ENCODE data around the gene ELMO1. TPM values are rescaled to one million over a fixed set of nuclear protein-coding genes. Genes with fewer than 3 reads are reported as not detected.

The ELMO1 gene
- total and polyA plus RNA-seq, 2 experiments from 2014 or later: 6.5 to 24.9 TPM

- TF ChIP-seq ZNF331 (CRISPR knock-in tag; IDR thresholded peaks at IDR 0.05; ENCODE audit: low read depth) (no peak), ETS1 (IDR thresholded peaks at IDR 0.05) (no peak), JUNB (IDR thresholded peaks at IDR 0.05; ENCODE audit: unreplicated experiment) (no peak), CREB1 (CRISPR knock-in tag; IDR thresholded peaks at IDR 0.05; ENCODE audit: low read depth) (no peak), STAT1 (IDR thresholded peaks at IDR 0.05; ENCODE audit: unreplicated experiment) (no peak), POLR2AphosphoS5 (IDR thresholded peaks at IDR 0.05; ENCODE audit: low read depth) (no peak), ZNF114 (CRISPR knock-in tag; IDR thresholded peaks at IDR 0.05) (no peak), REST (IDR thresholded peaks at IDR 0.05; ENCODE audit: unreplicated experiment) (no peak), EZH2phosphoT487 (IDR thresholded peaks at IDR 0.05; ENCODE audit: unreplicated experiment) (no peak), EZH2 (IDR thresholded peaks at IDR 0.05; ENCODE audit: low read depth, unreplicated experiment) (no peak), NANOG (IDR thresholded peaks at IDR 0.05; ENCODE audit: borderline replicate concordance) (no peak)
- TF ChIP-seq, protein P1, sequence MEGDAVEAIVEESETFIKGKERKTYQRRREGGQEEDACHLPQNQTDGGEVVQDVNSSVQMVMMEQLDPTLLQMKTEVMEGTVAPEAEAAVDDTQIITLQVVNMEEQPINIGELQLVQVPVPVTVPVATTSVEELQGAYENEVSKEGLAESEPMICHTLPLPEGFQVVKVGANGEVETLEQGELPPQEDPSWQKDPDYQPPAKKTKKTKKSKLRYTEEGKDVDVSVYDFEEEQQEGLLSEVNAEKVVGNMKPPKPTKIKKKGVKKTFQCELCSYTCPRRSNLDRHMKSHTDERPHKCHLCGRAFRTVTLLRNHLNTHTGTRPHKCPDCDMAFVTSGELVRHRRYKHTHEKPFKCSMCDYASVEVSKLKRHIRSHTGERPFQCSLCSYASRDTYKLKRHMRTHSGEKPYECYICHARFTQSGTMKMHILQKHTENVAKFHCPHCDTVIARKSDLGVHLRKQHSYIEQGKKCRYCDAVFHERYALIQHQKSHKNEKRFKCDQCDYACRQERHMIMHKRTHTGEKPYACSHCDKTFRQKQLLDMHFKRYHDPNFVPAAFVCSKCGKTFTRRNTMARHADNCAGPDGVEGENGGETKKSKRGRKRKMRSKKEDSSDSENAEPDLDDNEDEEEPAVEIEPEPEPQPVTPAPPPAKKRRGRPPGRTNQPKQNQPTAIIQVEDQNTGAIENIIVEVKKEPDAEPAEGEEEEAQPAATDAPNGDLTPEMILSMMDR (conservative IDR thresholded peaks at IDR 0.05; ENCODE audit: low read depth in 2 of 2): no peak
- TF ChIP-seq, protein P2, sequence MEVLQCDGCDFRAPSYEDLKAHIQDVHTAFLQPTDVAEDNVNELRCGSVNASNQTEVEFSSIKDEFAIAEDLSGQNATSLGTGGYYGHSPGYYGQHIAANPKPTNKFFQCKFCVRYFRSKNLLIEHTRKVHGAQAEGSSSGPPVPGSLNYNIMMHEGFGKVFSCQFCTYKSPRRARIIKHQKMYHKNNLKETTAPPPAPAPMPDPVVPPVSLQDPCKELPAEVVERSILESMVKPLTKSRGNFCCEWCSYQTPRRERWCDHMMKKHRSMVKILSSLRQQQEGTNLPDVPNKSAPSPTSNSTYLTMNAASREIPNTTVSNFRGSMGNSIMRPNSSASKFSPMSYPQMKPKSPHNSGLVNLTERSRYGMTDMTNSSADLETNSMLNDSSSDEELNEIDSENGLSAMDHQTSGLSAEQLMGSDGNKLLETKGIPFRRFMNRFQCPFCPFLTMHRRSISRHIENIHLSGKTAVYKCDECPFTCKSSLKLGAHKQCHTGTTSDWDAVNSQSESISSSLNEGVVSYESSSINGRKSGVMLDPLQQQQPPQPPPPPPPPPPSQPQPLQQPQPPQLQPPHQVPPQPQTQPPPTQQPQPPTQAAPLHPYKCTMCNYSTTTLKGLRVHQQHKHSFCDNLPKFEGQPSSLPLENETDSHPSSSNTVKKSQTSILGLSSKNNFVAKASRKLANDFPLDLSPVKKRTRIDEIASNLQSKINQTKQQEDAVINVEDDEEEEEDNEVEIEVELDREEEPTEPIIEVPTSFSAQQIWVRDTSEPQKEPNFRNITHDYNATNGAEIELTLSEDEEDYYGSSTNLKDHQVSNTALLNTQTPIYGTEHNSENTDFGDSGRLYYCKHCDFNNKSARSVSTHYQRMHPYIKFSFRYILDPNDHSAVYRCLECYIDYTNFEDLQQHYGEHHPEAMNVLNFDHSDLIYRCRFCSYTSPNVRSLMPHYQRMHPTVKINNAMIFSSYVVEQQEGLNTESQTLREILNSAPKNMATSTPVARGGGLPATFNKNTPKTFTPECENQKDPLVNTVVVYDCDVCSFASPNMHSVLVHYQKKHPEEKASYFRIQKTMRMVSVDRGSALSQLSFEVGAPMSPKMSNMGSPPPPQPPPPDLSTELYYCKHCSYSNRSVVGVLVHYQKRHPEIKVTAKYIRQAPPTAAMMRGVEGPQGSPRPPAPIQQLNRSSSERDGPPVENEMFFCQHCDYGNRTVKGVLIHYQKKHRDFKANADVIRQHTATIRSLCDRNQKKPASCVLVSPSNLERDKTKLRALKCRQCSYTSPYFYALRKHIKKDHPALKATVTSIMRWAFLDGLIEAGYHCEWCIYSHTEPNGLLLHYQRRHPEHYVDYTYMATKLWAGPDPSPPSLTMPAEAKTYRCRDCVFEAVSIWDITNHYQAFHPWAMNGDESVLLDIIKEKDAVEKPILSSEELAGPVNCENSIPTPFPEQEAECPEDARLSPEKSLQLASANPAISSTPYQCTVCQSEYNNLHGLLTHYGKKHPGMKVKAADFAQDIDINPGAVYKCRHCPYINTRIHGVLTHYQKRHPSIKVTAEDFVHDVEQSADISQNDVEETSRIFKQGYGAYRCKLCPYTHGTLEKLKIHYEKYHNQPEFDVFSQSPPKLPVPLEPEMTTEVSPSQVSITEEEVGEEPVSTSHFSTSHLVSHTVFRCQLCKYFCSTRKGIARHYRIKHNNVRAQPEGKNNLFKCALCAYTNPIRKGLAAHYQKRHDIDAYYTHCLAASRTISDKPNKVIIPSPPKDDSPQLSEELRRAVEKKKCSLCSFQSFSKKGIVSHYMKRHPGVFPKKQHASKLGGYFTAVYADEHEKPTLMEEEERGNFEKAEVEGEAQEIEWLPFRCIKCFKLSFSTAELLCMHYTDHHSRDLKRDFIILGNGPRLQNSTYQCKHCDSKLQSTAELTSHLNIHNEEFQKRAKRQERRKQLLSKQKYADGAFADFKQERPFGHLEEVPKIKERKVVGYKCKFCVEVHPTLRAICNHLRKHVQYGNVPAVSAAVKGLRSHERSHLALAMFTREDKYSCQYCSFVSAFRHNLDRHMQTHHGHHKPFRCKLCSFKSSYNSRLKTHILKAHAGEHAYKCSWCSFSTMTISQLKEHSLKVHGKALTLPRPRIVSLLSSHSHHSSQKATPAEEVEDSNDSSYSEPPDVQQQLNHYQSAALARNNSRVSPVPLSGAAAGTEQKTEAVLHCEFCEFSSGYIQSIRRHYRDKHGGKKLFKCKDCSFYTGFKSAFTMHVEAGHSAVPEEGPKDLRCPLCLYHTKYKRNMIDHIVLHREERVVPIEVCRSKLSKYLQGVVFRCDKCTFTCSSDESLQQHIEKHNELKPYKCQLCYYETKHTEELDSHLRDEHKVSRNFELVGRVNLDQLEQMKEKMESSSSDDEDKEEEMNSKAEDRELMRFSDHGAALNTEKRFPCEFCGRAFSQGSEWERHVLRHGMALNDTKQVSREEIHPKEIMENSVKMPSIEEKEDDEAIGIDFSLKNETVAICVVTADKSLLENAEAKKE (CRISPR knock-in tag; IDR thresholded peaks at IDR 0.05): no peak
- H3K27ac Mint-ChIP-seq: no peak overlapping the region
- no peaks in the 10 kb centered on the region for H3K9me2 ChIP-seq (ENCODE audit: insufficient read depth)
- peaks cover 12% of the 10 kb centered on the region for H3K36me3 Mint-ChIP-seq (ENCODE audit: low read depth)
- no peaks in the 10 kb centered on the region for H3K4me1 Mint-ChIP-seq
- no peak overlapping the region for H3K4me3 Mint-ChIP-seq
- ATAC-seq (no peak), DNase-seq (ENCODE audit: low spot score) (no peak)
- no peaks in the 10 kb centered on the region for H3F3A ChIP-seq (replicated peaks; ENCODE audit: low read depth)
- no peaks in the 10 kb centered on the region for H4K20me1 ChIP-seq (replicated peaks; ENCODE audit: insufficient read depth)
- H3K4me2 ChIP-seq: no peak overlapping the region
- no peak overlapping the region for H3K27ac ChIP-seq (ENCODE audit: low read depth)
- peaks cover 5% of the 10 kb centered on the region for H3K27me3 Mint-ChIP-seq (ENCODE audit: insufficient read depth, low read depth, poor library complexity)
- H2AFZ ChIP-seq: no peak overlapping the region
- H3K79me2 ChIP-seq (replicated peaks; ENCODE audit: insufficient read depth): no peaks in the 10 kb centered on the region
- peaks cover 14% of the 10 kb centered on the region for H3K9me3 Mint-ChIP-seq
- H3K4me3 ChIP-seq: no peak overlapping the region
- H3K36me3 ChIP-seq (ENCODE audit: insufficient read depth): no peaks in the 10 kb centered on the region
- no peaks in the 10 kb centered on the region for H3K27me3 ChIP-seq (ENCODE audit: insufficient read depth)
- H3K4me1 ChIP-seq (ENCODE audit: insufficient read depth): no peaks in the 10 kb centered on the region
Observed at GRCh38 chr7:37295401-37295800, 153.3 kb downstream of the ELMO1 start.

All from GM23338 (cell line).